Suprapubic skin (tissue), 3 donors: ENCODE measurements around the gene CTNNBIP1.

Source experiments
- EP300 ChIP-seq: sonication (generic); formaldehyde crosslinking; IDR thresholded peaks from one replicate; pipeline ENCODE4 v1.6.1; 2017; ENCODE audit warnings: antibody characterized with exemption
- POLR2A ChIP-seq, 2 donors: fragments of 450-650 bp; IDR thresholded peaks; one replicate each; pipeline ENCODE4 v1.6.1; 2017; ENCODE audit warnings: antibody characterized with exemption in 2 of 2, mild to moderate bottlenecking in 2 of 2, moderate library complexity in 2 of 2
- TF ChIP-seq, protein P1 (sequence below), 2 donors: fragments of 200-600 bp in 1 of 2; fragments of 450-650 bp in 1 of 2; sonication (generic) in 1 of 2; IDR thresholded peaks; one replicate each; pipeline ENCODE4 v1.5.1; 2016 to 2019; ENCODE audit warnings: antibody characterized with exemption in 2 of 2, mild to moderate bottlenecking in 1 of 2, moderate library complexity in 1 of 2

- TF ChIP-seq, protein P1, sequence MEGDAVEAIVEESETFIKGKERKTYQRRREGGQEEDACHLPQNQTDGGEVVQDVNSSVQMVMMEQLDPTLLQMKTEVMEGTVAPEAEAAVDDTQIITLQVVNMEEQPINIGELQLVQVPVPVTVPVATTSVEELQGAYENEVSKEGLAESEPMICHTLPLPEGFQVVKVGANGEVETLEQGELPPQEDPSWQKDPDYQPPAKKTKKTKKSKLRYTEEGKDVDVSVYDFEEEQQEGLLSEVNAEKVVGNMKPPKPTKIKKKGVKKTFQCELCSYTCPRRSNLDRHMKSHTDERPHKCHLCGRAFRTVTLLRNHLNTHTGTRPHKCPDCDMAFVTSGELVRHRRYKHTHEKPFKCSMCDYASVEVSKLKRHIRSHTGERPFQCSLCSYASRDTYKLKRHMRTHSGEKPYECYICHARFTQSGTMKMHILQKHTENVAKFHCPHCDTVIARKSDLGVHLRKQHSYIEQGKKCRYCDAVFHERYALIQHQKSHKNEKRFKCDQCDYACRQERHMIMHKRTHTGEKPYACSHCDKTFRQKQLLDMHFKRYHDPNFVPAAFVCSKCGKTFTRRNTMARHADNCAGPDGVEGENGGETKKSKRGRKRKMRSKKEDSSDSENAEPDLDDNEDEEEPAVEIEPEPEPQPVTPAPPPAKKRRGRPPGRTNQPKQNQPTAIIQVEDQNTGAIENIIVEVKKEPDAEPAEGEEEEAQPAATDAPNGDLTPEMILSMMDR (IDR thresholded peaks at IDR 0.05) = no peak
- TF ChIP-seq EP300 (no peak), POLR2A (IDR thresholded peaks at IDR 0.05) (no peak)
Observed at GRCh38 chr1:9922342-9922741, 12.3 kb upstream of the CTNNBIP1 start.
